RPMI8226 (cell line): Measurements from ENCODE around the gene SH3BP5L.

Source experiments
- DNase-seq: peaks from one replicate; pipeline ENCODE4 v3.0.0-alpha.2; 2015

Gene SH3BP5L

DNA sequence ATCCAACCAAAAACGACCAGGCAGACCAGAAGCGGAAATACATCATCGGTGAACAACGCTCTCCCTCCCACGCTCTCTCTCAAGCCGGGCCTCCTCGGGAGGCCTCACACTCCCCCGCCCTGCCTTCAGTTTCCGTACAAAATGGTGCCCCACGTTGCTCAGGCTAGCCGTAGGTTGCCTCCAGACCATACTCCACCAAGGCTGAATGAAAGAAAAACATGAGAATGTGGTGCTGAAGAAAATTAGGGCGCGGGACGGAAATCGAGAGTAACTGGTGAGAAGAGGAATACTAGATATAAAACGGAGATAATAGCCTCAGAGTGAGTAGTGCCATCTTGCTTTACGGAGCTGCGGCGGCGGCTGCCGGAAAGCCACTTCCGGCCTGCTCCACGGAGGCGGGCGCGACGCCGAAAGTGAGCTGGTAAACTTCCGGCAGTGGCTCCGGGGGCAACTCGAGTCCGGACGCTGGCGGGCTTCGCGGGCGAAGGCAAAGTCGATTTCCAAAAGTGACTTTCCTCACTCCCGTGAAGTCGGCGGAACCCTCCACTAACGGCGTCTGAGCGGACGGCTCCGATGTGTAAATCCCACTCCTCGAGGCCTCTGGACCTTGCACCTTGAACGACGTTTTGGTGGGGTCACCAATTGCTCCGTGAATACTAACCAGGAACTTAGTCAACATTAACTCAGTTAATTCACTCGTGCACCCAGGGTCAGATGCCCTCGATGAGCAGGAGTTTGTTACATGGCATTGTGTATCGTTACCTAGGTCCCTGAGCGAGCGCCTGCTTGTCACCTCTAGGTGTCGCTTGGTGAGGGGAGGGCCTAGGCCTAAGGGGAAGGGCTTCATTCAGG is at the start of gene SH3BP5L:
Gene SH3BP5L, minus strand, starts transcription at position 7 of the 852 bp plus-strand sequence. CDS start 980 bp downstream, outside the sequence.
- DNase-seq: peak; percentile 97

DNA sequence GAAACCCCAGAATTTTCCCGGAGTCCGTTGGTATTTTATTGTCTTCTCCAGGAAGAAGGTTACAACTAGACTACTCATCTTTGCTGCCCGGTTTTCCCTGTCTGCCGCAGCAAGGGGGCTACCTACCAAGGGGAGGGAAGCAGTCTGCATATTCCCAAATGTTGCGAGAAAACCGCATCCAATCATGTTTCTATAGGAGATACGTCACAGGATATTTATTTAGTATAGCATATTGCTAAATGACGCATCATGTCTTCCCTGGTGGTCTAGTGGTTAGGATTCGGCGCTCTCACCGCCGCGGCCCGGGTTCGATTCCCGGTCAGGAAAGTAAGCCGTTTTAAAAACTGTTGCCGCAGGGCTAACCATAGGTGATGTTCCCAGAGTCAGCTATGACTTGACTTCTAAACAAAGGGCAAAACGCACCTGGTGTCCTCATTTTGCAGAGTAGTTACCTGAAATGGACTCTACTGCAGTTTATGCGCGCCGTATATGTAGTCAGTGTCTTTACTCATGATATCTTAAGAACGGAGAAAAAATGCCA is 48.3 kb upstream of the SH3BP5L start:
- peak; percentile 93 for DNase-seq

DNA sequence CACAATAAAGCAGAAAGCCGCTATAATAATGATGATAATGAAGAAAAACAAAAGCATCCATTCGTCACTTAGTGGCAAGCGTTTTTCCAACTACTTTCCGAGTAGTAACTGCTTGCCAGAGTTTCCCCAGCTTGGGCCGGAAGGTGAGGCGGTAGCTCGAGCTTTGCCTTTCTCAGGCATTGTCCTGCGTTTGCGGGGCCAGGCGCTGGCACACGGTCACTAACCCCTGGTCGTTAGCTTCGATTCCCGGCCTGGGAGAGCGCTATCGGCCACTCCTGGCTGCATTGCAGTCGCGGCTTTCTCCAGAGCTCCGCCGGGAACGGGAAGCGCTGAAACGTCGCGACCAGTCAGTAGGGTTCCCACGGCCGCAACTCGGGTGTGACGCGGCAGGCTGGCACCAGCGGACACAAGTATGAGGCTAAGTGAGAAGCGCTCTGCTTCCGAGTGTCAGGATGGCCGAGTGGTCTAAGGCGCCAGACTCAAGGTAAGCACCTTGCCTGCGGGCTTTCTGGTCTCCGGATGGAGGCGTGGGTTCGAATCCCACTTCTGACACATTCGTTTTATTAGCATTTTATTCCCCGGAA is 47.8 kb upstream of the SH3BP5L start:
- peak; percentile 96 for DNase-seq

DNA sequence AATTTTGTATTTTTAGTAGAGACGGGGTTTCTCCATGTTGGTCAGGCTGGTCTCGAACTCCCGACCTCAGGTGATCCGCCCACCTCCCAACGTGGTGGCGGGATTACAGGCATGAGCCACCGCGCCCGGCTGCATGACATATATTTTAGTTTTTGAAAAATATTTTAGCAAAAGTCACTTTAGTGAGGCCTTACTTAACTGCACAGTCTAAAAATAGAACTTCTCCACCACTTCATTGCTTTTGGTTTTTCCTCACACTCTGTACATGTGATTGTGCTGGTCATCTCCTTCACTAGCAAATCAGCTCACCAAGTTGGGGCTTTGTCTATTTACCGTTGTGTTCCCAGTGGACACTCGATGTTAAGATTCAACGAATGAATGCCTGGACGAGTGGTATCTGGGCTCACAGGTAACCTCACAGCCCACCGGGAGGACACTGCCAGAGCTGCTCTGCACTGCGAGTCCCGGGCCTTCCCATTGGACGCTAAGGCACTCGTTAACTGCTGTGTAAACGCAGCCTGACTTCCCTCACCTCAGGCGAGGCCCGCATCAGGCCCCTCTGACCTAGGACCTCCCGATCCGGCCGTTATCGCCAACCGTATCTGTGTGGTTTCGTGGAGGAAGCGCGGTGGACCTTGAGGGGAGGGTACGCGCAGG is 47.2 kb upstream of the SH3BP5L start:
- DNase-seq: peak; percentile 76

DNA sequence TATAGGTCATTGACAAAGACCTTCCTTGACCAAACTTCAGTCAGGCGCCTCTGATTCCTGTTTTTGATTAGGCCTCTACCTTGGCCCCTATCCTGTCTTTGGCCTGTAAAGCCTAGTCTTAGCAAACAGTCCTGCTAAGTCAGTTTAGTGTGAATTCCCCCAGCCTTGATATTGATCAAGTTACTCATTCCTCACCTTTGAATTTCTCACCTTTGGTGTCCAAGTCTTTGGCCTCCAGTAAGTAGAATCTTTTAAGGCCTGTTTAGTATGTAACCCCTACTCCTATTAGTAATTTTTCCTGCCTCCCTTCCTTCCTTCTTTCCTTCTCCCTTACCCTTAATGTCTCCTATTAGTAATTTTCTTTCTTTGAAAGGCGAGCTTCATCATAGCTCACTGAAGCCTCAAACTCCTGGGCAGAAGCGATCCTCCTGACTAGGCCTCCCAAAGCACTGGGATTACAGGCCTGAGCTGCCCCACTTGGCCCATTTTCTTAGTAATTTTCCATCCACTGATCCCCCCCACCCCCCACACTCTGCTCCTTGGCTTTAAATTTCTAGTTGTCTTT is 46.2 kb upstream of the SH3BP5L start:
- DNase-seq: no peak

DNA sequence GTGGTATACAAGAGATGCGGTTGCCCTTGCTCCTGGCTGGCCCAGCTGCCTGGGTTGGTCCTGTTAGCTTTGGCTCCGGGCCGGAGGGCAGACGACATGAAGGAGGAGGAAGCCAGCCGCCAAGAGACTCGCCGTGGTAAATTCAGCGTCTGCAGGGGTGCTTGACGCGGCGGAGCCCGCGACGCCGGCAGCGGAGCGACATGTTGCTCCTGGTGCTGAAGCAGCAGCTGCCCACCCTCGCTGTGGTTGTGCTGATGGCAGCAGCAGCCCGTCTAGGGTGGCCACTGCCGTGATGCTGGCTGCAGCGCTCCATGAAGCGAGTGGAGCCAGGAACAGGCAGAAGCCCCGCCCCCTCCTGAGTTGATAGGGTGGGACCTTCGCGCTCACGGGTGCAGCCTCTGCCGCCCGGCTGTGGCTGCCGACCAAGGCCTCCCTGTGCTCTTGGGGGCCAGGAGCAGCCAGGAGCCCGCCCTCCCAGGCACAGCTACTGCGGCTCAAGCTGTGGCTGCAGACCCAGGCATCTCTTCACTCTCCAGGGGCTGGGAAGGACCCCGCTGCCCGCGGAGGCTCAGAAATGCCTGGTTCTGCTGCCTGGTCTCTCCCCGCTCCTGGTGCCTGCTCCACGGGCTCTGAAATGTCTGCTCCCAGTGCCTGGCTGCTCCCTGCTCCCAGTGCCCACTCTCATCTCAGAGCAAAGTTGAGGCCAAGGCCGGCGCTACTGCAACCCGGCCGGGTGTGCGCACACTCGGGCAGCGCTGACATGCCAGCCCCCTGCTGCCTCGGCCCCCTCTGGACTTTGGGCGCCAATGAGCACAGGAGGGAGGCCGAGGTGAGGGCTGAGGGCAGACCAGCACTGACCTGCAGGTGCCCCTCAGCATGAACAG is 37.5 kb upstream of the SH3BP5L start:
- peak; percentile 85 for DNase-seq

DNA sequence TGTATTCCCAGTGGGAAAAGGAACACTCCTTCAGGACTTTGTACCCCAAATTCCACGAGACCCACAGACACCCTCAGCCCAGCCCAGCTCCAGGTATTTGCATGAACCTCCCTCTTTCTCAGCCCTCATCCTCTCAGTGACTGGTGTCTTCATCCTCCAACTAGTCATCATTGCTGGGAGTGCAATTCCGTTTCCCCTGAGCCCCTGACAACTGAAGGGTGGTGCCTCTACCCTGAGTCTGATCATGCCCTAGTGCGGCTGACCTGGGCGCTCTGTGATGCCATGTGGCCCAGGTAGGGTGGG is 36.9 kb upstream of the SH3BP5L start:
- DNase-seq: no peak

DNA sequence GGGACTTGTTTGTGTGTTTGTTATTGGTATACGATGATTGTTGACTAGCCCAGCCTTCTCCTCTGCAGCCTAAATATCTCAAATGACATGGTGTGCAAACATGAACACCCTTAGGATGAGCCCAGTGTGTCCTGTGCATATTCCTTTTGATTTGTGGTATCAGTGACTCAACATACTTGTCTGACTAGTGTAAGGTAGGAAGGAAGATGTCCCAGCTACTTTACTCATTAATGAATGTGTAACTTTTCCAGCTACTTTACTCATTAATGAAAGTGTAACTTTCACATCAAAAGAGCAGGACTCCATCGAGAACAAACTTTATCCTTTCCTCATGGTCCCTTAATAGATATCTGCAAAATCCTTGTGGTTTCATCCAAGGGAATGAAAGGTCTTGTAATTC is 35.9 kb upstream of the SH3BP5L start:
- DNase-seq: no peak

DNA sequence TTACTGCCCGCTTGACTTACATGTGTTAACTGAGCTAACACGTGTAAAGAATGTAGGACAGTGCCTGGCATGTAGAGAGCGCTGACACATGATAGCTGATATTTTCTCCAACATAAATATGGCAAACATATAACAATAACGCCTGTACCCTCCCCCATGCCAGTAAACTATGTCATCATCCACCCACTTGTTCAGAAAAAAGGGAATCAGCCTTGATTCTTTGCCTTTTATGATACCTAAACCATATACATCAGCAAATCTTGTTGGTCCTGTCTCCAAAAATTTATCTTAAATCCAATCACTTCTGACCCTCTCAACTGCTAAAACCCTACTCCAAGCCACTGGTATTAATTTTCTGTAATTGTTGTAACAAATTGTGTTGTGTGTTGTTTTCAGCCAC is 34.3 kb upstream of the SH3BP5L start:
- no peak for DNase-seq

DNA sequence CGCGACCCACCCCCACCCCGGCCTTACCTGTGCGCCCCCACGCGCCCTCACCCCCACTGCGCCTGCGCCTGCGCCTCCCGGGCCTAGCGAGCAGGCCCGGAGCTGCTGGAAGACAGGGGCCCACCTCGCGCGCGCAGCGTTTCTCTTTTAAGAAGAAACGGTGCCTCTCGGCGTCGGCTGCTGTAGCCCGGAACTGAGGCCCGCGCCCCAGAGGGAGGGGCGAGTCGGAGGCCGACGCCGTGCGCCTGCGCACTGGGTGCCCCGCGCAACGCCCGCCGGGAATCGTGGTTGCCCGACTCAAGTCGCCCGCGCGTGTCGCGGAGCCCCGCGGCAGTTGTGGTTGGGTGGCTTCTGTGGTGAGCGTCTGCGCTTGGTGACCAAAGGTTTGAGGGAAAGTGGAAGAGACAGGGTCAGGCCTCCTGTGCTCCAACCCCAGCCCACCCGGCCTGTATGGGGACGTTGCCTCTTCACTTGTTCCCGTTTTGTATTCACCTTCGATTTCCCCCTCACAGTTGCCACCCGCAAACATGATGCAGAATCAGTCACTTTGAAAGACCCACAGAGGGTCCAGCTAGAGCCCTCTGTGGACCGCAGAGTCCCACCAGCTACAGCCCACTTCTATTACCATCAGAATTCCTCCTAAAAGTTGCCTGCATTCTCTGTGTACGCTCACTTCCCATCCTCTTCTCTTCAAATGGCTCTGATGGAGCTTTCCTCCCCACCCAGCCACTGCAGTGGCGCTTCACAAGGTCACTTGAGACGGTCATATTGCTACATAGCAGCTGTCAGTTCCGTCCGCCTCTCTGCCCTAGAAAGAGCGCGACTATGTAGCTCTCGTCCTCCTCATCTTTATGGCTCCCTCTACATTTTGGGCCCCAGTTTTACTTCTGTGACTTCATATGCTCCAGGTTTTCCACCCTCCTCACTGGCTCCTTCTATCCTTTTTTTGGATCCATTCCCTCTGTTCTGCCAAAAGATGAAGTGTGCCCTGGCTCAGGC is 33.5 kb upstream of the SH3BP5L start, which contains the start of gene ZNF692:
Gene ZNF692, minus strand, starts transcription at position 195 of the 999 bp plus-strand sequence. CDS start 776 bp downstream, outside the sequence.
- DNase-seq: peak; percentile 100

DNA sequence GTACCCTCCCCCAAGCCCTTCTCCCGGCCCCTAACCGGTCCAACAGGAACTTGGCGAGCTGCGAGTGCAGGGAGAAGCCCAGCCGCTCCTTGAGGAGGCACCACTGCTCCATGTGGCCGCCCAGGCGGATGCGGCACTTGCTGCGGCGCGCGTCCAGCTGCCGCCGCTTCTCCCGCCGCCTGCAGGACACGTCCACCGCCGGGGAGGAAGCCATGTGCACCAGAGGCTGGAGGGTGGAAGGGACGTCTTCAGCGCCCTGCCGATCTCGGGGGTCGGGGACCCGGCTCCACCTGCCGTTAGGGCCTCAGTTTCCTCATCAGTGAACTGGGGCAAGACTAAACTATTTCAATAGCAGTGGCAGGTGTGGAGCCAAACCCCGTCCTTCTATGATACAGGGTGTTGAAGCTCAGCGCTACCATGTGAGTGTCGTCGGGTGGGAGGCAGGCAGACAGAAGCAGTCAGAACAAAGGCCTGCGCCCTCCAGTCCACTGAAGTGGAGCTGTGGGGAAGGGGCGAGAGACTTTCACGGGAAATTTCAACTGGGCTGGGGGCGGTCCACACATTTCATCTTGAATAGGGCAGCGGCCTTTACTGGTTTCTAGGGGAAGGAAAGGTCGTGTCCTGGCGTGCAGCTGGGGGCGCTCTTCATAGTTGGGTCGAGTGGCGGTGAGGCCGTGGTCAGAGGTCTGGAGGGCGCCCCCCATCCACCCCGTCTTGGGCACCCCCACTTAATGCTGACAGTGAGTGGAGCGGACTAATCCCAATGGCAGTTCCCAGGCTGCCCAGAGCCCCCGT is 32.6 kb upstream of the SH3BP5L start:
- DNase-seq: peak; percentile 87

DNA sequence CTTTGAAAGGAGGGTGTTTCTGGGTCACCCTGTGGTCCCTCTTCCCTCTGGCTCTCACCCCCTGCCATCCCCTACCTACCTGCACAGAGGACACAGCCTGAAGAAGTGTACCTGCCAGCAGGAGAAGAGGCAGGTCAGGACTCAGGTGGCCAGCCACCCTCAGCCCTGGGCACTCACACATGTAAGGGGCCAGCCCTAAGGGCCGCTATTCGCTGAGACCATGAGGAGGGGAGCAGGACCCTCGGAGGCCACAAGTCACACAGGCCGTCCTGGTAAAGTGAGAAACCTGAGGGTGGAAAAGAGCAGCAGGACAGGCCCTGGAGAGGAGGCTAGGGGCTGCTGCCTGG is 32.0 kb upstream of the SH3BP5L start:
- DNase-seq: no peak

DNA sequence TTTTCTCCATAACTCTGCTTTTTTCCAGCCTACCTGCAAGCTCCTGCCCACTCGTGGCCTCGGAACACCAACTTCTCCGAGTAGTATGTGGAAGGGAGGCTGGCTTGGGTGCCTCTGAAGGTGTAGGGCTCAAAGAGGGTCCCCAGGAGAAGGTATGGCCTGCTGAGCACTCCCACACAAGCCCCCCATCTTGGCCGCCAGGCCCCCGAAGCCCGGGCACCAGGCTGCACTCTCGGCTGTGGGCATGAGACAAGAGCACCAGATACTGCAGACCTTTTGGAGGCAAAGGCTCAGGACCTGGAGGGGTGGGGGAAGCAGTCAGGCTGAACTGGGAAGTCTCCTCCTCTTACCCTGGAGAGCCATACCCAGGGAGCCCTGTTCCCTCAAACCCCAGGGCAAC is 31.5 kb upstream of the SH3BP5L start:
- DNase-seq: no peak

DNA sequence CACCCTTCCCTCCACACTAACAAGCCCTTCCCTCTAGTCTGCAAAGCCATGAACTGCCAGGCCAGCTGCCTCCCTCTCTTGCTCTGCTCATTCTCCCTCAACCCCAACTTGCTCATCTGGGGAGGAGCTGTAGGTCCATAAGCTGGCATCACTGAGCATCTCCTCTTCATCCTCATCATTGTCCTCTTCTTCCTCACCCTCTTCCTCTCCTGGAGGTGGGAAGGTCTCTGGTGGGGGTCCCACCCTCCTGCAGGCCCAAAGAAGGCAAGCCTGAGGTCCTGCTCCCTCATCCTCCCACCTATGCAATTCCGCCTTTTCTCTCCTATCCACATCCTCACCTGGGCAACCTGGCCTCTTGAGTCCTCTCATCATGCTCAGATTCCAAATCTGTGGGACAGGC is 30.5 kb upstream of the SH3BP5L start:
- DNase-seq: no peak

DNA sequence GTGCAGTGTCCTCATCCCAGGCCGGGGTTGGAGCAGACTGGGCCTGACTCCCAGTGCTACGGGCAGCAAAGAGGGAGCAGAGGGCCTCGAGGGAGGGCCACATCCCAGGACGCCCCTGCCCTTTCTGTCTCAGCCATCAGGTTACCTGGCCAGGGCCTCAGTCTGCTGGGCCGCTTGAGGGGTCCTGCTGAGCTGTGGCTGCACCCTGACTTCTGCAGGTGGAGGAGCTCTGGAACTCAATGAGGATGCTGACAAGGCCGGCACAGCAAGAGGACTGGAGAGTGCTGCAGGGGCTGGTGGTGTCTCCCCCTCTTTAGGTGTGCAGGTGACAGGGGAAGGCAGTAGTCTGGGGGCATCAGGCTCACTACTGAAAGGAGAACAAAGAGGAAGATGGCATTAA is 29.9 kb upstream of the SH3BP5L start:
- no peak for DNase-seq

DNA sequence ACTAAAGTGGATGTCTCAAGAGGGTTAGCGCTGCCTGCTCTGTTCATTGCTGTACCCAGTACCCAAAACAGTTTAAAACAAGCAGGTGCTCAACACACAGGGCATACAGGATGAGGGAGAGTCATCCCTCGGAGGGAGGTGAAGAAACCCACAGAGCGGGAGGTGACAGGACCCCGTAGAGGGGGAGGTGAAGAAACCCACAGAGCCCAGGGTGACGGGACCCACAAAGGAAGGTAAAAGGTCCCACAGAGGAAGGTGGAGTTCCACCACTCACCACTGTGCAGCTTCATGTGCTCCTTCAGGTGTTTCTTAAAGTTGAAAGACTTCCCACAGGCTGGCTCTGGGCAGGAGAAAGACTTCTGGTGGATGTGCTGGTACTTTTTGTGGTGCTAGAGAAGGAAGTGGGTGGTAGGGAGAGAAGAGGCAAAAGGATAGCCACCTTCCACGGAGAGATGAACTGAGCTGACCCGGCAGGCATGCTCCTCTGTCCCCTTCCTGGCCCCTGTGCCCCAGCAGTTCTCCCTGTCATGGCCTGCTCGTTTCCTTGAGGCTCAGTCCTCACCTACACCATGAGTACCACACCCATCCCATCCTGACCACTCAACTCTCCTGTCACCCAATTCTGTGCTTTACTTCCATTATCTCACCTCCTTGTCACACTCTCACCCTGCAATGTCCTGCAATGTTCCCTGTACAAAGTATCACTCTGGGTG is 28.1 kb upstream of the SH3BP5L start:
- no peak for DNase-seq

DNA sequence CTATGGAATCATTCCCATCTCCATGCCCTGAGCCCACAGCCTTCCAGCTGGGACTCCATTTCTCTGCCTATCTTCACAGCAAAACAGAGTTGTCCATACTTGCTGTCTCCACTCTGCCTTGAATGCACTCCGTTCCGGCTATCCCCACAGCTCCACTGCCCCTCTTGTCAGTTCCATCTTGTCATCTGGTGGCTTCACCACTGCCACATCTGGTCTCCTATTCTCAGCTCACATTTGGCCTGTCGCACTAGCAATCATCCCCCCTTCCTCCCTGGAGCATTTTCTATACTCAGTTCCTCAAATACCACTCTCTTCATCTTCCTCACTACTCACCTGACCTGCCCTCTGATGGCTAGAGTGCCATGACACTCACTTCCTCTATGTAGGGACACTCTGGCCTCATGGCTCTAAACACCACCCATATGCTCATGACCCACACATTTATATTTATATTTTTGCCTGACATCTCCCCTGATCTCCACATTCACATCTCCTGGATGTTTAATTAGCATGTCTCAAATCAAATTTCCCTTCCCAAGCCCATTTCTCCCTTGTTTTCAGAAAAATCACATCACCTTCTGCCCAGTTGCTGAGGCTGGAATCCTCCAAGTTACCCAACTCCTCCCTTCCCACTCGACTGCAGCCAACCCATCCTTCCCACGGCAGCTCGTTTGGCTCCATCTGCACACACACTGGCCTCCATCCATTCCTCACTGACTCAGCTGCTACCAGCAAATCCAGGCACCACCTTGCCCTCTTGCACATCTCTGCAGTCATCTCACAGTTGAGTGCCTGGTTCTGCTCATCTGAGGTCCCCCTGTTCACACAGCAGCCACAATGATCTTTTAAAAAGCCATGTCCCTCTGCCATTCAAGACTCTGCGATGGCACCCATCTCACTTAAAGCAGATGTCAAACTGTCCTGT is 27.0 kb upstream of the SH3BP5L start:
- DNase-seq: peak; percentile 46

DNA sequence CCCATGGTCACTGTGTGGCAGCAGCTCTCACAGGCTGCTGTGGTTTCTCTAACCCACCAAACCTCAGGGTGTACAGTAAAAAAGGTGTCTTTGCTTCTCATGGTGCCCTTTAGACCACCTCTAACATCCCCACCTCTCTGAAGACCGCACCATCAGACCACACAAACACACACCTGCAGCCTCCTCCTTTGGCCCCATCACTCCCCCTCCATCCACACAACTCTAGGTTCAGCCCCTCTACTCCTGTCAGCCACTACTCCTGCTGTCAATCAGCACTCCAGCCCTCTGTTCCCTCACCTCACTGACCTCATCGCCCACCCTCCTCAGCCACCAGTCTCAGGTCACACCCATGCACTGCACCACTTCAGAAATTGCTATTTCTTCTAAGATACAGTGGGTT is 25.7 kb upstream of the SH3BP5L start:
- no peak for DNase-seq
